GM10248 (cell line): ENCODE results near the gene ITPRIP.

Experiments used
- CTCF ChIA-PET: fragments of 300-600 bp; sonication (Branson Sonifier 250); formaldehyde crosslinking; extraction: SDS; loops from one replicate; lab custom pipeline; 2021; ENCODE audit warnings: antibody characterized with exemption; lab: Yijun Ruan, JAX
- POLR2A ChIA-PET: fragments of 350-650 bp; sonication (Branson Sonifier 250); formaldehyde crosslinking; extraction: SDS; loops from one replicate; lab custom pipeline; 2020; ENCODE audit warnings: antibody characterized with exemption; lab: Yijun Ruan, JAX
- DNase-seq: peaks from one replicate; pipeline ENCODE4 v3.0.0; 2012; ENCODE audit errors: extremely low spot score
- TF ChIP-seq, protein P1 (sequence below): IDR thresholded peaks from 2 replicates; pipeline ENCODE4 v1.5.1; 2012; ENCODE audit warnings: mild to moderate bottlenecking, low read depth; ENCODE audit errors: extremely low read depth, missing control alignments, control extremely low read depth

The ITPRIP gene

DNA sequence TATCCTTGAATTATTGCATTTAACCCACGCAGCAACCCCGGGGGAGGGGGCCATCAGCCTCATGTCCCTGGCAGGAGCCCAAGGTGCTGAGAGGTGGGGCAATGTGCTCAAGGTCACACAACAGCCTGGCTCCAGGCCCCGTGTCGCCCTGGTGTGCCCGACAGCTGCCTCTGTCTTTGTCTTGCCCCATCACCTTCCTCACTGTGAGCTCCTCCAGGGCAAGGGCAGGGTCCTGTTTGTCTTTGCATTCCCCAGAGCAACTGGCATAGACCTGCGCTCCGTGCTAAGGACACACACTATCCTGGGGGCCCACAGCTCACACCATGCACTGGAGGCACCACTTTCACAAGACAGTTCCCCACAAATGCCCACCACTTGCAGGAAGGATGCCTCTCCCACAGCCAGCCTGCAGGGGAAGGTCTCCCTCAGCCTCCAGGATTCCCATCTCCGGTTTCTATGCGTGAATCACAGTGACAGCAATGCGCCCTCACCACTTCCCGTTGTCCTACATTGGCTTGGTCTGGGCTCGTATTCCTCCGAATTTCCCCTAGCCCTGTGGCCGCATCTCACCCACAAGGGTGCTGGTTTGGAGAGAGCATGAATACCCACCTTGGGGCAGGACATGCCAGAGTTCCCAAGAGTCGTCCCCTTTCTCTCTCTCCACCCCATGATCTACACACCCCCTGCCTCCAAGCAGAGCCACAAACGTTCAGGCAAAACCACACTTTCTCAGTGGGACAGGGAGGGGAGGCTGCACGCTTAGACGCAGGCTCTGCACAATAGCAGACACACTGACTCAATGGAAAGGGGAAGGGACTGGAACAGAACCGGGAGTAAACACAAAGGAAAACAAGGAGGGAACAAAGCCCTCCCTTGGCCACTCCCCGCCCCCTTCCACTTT lies 10.3 kb downstream of the ITPRIP start:
- ChIA-PET CTCF (interaction anchor here (2.1 to 3.2 kb wide), 4 partner anchors 10 to 36 kb away, joined by 6 to 15 read pairs (median 14); partner anchors contain the start of gene ITPRIP), POLR2A (interaction anchor here (0.6 kb wide), 1 partner anchor 138 kb away, joined by 4 read pairs; no protein-coding TSS in a partner anchor)
- DNase-seq = no peak
- TF ChIP-seq, protein P1, sequence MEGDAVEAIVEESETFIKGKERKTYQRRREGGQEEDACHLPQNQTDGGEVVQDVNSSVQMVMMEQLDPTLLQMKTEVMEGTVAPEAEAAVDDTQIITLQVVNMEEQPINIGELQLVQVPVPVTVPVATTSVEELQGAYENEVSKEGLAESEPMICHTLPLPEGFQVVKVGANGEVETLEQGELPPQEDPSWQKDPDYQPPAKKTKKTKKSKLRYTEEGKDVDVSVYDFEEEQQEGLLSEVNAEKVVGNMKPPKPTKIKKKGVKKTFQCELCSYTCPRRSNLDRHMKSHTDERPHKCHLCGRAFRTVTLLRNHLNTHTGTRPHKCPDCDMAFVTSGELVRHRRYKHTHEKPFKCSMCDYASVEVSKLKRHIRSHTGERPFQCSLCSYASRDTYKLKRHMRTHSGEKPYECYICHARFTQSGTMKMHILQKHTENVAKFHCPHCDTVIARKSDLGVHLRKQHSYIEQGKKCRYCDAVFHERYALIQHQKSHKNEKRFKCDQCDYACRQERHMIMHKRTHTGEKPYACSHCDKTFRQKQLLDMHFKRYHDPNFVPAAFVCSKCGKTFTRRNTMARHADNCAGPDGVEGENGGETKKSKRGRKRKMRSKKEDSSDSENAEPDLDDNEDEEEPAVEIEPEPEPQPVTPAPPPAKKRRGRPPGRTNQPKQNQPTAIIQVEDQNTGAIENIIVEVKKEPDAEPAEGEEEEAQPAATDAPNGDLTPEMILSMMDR = no peak

DNA sequence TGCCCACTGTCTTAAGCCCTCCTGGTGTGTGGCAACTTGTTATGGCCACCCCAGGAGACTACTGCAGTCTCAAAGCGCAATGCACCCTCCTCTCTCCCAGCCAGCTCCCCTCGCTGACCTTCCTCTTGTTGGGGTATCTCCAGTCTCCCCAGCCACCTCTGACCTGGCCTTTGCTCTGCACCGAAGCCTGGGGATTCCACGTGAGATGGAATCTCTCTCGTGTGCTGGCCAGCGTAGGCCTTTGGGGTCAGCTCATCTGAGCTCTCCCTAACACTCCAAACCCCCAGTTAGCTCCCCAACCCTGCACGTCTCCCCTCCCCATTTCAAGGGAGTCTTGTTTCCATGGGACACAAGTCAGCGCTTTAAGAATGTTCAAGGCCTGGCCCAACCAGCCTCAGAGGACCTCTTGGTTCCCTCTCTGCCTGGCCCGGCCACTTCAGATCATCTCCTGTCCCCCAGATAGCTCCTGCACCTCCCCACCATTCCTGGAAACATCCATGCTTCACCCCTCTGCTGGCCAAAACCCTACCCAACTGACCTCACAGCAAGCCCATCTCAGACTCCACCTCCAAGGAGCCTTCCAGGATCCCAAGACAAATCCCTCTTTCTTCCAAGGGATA lies 11.2 kb downstream of the ITPRIP start:
- TF ChIP-seq, protein P1 = no peak
- POLR2A ChIA-PET = interaction anchor here (0.6 kb wide), 1 partner anchor 137 kb away, joined by 4 read pairs; no protein-coding TSS in a partner anchor
- CTCF ChIA-PET = interaction anchor here (2.1 to 7.0 kb wide), 3 partner anchors 11 to 35 kb away, joined by 6 to 38 read pairs (median 13); partner anchors contain the start of gene ITPRIP
- DNase-seq = no peak

DNA sequence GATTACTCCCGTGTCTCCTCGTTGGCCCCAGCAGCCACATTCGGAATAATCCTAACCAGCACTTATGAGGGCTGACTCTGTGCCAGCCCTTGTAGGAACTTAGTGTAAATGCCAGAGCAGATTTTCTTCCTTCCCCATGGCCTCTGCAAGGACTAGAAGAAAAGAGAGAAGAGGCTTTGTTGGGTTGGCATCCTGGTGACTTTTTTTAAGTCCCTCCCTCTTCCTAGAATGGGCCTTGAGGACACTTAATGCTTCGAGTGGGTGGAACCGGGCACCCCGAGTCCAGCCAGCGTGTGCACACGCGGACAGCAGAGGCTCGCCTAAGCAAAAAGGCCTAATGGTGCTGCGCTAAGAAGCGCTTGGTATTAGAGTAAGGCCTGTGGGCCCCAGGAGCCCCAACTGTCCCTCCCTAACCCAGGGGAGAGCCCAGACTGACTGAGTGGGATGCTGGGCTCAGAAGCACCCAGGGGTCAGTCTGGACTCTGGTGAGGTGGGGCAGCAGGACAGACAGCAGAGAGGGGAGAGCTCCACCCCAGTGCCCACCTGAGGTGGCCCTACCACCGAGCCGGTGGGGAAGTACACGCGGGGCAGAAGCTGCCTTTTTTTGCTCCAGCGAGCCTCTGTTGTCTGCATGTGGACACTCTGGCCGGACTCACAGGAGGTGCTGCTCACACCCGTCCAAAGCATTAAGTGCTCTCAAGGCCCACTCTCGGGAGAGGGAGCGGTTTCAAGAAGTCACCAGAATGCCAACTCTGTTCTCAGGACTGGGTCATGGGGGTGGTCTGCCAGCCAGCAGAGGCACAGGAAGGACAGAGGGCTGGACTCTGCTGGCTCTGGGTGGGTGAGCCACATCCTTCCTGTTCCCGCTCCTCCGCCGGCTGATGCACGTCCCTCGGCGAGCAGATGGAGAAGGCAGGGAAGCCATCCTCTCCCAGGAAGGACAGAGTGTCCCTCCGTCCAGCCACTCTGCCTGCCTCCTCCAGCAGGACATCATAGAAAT lies 12.5 kb downstream of the ITPRIP start:
- TF ChIP-seq, protein P1 = no peak
- ChIA-PET POLR2A (no interaction called here), CTCF (interaction anchor here (1.0 to 7.0 kb wide), 6 partner anchors 12 to 34 kb away, joined by 3 to 38 read pairs (median 5); partner anchors contain the start of genes CFAP58 and ITPRIP)
- no peak for DNase-seq

DNA sequence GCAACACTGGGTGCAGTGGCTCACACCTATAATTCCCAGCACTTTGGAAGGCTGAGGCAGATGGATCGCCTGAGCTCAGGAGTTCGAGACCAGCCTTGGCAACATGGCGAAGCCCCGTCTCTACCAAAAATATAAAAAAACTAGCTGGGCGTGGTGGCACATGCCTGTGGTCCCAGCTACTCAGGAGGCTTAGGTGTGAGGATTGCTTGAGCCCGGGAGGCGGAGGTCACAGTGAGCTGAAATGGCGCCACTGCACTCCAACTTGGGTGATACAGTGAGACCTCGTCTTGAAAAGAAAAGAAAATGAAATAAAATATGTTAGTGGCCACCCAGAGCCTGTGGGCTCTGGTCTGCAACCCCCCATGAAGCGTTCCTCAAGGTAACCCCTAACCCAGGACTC lies 13.3 kb downstream of the ITPRIP start:
- ChIA-PET POLR2A (no interaction called here), CTCF (interaction anchor here (1.0 to 7.0 kb wide), 5 partner anchors 13 to 33 kb away, joined by 3 to 38 read pairs (median 4); partner anchors contain the start of genes CFAP58 and ITPRIP)
- TF ChIP-seq, protein P1 = no peak
- DNase-seq = no peak

DNA sequence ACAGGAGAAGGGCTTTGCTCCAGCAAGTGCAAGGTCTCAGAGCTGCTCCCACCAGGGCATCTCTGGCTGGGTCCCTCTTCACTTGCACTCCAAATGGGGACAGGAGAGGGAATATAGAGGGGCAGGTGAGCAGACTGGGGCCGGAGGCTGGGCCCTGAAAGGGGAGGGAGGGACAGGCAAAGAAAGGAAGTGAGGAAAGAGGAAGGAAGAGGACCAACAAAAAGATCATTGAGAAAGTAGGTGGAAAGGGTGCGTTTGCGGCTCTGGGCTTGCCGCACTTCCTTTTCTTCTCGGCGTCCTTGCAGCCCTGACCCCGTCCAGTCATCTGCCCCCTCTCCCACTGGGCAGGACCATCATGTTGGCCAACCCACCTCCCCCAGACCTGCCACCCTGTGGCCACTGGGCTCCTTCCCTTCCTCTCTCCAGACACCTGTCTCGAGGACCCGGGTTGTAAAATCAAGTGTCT lies 14.0 kb downstream of the ITPRIP start:
- ChIA-PET POLR2A (no interaction called here), CTCF (interaction anchor here (1.0 to 7.0 kb wide), 5 partner anchors 12 to 32 kb away, joined by 3 to 38 read pairs (median 4); partner anchors contain the start of genes CFAP58 and ITPRIP)
- TF ChIP-seq, protein P1 = no peak
- DNase-seq = no peak
